ENCODE measurements around the gene RABGAP1. TPM values are rescaled to one million over a fixed set of nuclear protein-coding genes. Genes with fewer than 3 reads are reported as not detected.

The RABGAP1 gene
- total RNA-seq, 1 donor from 2014 or later: 36.0 TPM

DNA sequence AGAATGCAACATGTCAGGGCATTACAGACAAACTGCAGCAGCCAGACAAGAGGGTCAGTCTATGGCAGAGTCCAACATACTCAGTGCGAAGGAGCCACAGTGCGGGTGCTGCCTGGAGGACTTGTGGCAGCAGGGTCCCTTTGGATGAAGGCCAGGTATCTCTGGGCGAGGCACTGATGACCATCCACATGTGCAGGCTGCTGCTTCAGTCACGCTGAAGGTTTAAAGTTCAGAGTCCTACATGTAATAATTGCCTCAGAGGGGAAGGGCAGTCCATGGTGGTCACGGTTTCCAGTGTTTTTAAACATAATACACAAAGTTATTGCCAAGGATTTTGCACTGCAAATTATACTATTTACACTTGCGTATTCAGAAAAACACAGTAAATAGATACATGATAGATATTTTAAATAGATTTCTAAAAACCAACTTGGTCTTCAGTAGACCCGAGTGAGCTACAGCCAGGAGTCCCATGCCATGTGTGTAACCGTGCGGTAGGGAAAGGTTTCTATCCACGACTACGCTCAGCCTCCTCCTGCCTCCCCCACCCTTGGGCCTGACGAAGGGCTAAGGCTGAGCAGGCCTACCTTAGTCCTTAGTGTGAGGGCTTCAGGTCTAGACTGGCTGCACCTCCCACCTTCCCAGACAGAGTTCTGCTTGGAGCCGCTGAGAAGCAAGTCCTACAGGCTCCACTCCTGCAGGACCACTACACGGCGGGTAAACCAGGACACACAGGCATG is 168.9 kb downstream of the RABGAP1 start:
- no peak for DNase-seq (ENCODE audit: low read depth)

DNA sequence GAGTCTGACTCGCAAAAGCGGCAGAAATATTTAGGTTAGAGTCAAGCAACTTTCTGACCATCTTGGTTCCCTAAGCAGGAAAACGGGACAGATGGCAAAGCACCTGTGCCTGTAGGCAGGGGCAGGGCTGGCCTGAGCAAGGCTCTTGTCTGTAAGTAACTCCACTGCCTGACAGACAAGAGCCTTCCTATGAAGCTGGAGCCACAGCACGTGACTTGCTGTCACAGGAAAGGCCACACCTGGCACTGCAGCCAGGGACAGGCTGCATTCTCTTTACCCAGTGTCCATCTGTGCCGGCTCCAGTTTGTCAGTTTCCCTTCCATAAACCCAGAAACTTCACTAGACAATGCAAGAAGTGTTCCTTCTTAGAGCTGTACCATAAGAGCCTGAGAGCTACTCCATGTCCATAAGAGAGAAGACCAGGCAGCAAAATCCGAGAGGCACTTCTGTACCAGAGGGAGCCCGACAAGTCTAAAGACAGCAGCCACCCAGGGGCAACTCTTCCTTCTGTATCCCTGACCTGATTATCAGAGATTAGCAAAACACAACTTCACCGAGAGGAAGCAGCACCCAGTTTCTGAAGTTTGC is 170.7 kb downstream of the RABGAP1 start:
- DNase-seq (ENCODE audit: low read depth): no peak

DNA sequence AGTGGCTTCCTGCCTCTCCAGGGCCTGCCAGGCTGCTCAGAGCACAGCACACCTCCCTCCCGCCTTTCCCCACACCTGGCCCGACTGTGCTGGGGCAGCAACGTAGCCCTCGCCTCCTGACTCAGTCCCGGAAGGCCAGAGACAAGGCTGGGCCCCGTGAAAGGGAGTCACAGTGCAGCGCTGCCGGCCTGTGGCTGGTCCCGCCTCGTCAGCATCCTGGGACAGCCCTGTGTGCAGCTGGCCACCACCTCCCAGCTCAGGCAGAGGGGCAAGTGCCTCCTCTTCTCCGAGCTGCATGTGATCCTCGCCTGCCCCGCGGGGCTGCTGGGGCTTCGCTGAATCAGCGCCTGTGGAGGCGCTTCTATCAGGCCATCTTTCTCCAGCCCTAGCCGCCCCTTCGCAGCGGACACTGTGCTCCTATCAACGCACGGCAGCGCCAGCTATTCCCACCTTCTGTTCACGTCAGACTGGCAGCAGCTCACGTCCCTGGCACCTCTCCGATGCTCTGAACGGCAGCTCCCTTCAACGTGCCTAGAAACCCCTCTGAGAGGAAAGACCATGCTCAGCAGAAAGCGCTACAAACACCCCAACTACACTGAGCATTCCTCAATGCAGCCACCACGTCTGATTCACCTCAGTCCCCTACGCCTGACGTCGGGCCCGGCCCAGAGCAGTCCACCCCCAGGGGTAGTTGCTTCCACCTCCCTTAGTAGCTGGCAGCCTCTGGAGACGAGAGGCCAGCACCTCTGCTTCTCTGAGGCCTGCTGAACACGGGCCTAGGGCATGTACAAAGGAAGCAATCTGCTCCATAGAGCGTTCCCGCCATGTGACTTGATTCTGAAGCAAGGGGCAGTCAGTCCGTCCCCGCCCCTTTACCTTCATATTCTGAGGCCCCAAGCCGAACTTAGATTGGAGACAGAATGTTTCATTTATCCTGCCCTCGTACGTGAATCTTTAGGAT is 171.5 kb downstream of the RABGAP1 start:
- DNase-seq (ENCODE audit: low read depth): no peak

GRCh38 chr9:123113185-123113584 is 172.4 kb downstream of the RABGAP1 start:
- no peak for DNase-seq (ENCODE audit: low read depth)

- no peak for DNase-seq (ENCODE audit: low read depth)
Measured at GRCh38 chr9:123115146-123115913, 174.5 kb downstream of the RABGAP1 start.

GRCh38 chr9:123116036-123116435 is 175.2 kb downstream of the RABGAP1 start:
- no peak for DNase-seq (ENCODE audit: low read depth)

DNA sequence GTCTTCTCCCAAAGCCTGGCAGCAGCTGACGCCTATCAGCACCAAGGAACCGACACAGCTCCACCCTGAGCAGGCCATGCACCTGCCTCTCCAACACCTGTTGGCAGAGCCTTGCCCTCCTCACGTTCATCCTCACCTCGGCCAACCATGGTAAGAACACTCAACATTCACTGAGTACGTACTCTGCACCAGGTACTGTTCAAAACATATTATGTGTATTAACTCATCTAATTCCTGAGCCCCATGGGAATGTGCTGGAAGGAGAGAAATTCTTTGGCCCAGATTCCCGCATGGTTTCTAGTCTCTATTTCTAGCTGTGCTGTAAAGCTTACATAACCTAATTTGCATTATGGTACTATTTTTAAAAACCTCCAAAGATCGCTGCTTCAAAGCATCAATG is 178.7 kb downstream of the RABGAP1 start:
- no peak for DNase-seq (ENCODE audit: low read depth)

- DNase-seq (ENCODE audit: low read depth): no peak
Measured at GRCh38 chr9:123120131-123120530, 179.3 kb downstream of the RABGAP1 start.

GRCh38 chr9:123120953-123121352 is 180.1 kb downstream of the RABGAP1 start:
- no peak for DNase-seq (ENCODE audit: low read depth)

- DNase-seq (ENCODE audit: low read depth): no peak
Measured at GRCh38 chr9:123121457-123121856, 180.6 kb downstream of the RABGAP1 start.

- DNase-seq (ENCODE audit: low read depth): no peak
Measured at GRCh38 chr9:123127512-123128075, 186.8 kb downstream of the RABGAP1 start.

DNA sequence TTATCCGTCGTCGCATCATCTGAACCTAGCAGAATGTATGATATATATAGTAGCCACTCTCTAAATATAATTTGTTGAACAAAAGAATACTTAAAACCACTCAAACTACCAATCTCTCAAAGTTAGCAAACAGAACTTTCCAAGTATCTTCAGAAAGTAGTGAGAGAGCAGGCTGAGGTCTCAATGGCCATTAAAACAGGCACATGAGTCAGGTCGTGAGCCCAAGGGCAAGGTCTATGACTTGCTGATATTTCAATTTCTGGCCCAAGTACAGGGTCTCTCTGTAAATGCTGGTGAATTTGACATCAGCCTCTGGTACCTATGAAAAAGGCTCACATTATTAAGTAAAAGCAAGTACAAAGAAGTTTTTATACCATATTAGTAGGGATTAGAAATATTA is 187.8 kb downstream of the RABGAP1 start:
- no peak for DNase-seq (ENCODE audit: low read depth)

DNA sequence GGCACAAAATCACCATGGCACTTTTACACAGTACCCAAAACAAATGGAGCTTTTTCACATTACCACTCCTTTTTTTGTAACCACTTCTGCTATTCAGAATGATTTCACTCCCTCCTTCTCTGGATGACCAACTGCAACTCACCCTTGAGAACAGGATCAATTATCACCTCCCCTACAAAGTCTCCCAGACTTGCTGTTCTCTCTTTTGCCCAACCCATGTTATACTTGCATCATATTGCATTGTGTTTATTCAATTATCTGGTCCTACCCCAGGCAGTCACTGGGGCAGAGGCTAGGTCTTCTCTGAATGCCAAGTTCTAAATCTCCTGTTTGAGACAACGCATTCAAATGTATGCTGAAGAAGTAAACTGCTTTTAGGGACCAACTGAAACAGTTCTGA is 188.6 kb downstream of the RABGAP1 start:
- DNase-seq (ENCODE audit: low read depth): no peak

DNA sequence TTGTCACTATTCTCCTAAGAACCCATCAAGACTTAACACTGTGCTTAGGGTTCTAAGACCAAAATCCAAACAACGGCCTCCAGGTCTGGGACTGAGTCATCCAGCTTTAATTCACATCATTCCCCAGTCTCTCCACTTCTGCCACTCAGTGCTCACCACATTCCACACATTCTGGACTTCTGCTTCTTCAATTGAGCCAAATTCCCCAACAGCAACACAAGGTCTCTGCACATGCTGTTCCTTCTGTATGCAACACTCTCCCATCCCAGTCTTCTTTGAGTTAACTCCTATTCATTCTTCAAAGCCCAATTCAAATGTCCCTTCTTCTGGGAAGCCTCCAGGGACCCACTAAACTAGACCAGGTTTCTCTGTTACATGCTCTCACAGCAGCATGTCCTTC is 190.4 kb downstream of the RABGAP1 start:
- no peak for DNase-seq (ENCODE audit: low read depth)

DNA sequence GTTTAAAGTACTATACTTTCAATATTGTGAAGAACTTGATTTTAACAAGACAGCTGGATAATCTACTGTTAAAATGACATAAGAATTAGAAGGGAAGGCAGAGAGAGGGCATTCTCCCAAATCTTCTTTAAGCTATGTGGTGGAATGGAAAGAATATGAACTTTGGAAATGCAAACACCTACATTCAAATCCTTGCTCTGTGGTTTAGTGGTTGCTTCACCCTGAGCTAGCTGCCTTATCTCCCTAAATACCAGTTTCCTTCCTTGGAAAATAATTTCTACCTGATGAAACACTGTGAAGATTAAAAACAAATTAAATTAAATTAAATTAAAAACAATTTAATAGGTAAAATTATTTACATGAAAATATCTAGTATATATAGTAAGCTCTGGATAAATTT is 191.2 kb downstream of the RABGAP1 start:
- no peak for DNase-seq (ENCODE audit: low read depth)

DNA sequence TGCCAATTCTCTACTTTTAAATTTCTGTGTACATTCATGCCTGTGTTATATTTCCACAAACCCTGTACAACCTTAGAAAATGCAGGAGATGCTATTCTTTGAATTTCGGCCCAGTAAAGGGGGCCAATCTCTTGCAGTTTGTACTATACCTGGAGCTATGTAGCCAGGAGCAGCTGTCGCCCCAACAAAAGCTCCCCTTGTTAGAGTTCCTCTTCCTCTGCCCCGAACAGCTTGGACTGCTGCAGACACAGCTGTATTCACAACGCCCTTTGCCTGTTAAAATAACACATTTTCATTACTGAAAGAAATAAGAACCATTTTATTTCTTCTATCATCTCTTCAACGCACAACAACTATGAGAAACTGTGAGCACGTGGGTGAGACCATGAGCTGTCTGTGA is 191.9 kb downstream of the RABGAP1 start:
- DNase-seq (ENCODE audit: low read depth): no peak

DNA sequence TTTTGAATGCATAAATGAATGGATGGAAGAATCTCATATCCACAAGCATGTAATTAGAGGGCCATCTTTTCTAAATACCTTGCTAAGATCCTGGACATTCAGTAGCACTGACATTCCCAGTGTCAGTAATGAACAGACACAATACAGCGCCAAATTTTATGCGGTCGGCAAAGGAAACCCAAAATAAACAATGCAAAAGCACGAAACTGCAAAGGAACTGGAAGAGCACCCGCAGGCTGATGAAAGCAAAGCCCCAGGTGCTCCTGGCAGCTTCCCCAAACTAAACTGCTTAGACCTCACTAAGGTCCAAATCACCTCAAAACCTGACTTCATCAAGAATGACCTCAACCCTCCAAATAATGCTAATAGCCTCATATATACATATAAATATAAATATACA is 194.6 kb downstream of the RABGAP1 start:
- no peak for DNase-seq (ENCODE audit: low read depth)

- DNase-seq (ENCODE audit: low read depth): no peak
Measured at GRCh38 chr9:123138163-123138562, 197.3 kb downstream of the RABGAP1 start.

- no peak for DNase-seq (ENCODE audit: low read depth)
Measured at GRCh38 chr9:123149067-123149466, 208.2 kb downstream of the RABGAP1 start.

GRCh38 chr9:123150708-123151503 is 210.1 kb downstream of the RABGAP1 start:
- no peak for DNase-seq (ENCODE audit: low read depth)
